HG02973 (cell line): ENCODE results near the gene PAH.
"Not testable (repeated sequence)": the region's sequence is repeated elsewhere in the genome, so short reads cannot be mapped to it uniquely, and the experiment has no call there.

Experiments
- ATAC-seq: cut with Tn5 transposase; IDR thresholded peaks from one replicate; pipeline ENCODE4 v1.9.1; 2021; ENCODE audit warnings: moderate library complexity; ENCODE audit not compliant: unreplicated experiment

The PAH gene

DNA sequence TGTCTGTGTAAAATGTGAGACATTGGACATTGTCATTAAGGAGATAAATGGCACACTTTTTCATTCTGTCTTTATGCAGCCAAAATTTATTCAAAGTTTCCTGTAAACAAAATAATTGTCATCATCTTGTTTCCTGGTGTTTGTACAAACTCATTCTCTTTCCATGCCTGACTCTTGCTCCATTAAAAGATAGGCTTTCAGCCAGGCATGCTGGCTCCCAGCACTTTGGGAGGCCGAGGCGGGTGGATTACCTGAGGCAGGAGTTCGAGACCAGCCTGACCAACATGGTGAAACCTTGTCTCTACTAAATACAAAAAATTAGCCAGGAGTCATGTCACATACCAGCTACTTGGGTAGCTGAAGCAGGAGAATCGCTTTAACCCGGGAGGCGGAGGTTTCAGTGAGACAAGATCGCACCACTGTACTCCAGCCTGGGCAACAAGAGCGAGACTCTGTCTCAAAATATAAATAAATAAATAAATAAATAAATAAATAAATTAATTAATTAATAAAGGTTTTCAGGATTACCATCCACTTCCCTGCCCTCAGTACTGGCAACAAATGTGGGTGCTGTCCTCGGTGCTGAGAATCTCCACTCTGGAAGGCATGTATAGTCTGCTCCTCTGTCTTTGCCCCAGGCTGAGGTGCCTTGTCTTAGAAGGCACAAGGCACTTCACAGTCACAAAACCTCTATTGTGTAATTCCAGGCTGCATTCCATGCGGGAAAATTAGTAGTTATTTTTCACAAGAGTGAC lies 83.2 kb downstream of the PAH start:
- ATAC-seq = no peak

DNA sequence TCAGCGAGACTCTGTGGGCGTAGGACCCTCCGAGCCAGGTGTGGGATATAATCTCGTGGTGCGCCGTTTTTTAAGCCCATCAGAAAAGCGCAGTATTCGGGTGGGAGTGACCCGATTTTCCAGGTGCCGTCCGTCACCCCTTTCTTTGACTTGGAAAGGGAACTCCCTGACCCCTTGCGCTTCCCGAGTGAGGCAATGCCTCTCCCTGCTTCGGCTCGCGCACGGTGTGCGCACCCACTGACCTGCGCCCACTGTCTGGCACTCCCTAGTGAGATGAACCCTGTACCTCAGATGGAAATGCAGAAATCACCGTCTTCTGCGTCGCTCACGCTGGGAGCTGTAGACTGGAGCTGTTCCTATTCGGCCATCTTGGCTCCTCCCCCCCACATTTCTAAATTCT lies 84.2 kb downstream of the PAH start:
- ATAC-seq = not testable (repeated sequence)

DNA sequence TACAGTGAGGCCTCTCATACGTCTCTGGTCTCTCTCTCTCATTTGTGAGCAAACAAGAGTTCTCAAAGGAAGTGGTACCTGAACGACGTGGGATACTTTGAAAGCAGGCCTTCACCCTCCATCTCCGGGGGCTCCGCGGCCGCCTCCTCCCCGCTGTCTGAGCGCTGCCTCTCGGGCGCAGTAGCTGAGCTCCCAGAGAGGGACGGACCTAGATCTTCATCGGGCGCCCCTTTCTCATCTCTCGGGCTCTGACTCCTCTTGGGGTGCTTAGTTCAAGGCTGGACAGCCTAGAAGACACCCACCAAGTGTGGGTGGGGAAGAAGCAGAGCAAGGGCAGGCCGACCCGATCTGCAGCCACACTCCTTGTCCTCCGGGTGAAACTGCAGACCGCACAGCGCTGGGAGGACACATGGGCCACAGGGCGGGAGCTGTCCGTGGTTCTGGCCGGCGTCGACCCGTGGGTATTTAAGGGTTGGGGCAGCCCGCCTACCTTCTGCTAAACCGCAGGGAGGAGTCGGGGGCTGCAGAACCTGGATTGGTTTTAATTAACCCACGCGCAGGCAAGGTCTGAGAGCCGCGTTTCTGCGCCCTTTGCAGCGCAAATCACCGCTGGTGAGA lies 92.7 kb downstream of the PAH start:
- no peak for ATAC-seq

DNA sequence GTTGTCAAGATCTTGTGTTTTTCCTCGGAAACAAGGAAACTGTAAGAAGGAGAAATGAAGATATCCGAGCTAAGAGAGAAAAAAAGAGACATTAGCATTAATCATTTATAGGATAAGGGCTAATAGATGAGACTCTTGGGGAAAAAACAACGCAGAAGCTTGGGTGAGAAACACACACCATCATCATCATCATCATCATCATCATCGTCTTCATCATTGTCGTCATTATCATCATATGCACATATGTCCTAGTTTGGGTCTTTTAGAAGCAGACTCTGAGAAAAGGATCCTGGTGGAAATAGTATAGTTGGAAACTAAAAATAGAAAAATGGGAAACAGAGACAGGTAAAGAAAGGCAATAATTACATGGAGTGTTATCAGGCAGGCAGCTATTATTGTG lies 95.9 kb downstream of the PAH start:
- ATAC-seq = no peak

DNA sequence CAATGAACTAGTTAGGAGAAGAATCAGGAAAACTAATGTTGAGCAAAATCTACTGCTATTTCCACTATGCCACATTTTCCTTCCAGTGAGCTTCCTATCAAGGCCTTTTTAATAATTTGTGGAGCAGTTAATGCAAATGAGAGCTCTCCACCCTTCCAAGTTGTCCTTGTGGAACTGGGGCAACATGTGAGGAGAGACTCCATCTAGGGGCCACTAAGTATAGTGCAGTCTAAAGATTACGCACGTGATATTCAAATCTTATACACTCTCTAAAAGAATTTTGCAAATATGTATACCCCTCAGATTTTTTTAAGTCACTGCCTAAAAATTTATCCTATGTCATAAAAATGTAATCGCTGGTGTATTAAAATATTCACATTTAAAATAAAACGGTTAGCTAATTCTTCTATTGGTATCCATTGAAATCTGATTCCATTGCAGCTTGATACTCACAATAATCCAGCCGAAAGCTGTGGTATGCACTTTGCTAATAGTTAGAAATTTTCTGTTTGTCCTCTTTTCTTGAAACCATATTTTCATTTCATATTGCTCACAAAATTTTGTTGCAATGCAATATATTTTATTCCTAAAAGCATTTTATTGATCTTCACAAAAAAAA lies 100.1 kb downstream of the PAH start:
- no peak for ATAC-seq

DNA sequence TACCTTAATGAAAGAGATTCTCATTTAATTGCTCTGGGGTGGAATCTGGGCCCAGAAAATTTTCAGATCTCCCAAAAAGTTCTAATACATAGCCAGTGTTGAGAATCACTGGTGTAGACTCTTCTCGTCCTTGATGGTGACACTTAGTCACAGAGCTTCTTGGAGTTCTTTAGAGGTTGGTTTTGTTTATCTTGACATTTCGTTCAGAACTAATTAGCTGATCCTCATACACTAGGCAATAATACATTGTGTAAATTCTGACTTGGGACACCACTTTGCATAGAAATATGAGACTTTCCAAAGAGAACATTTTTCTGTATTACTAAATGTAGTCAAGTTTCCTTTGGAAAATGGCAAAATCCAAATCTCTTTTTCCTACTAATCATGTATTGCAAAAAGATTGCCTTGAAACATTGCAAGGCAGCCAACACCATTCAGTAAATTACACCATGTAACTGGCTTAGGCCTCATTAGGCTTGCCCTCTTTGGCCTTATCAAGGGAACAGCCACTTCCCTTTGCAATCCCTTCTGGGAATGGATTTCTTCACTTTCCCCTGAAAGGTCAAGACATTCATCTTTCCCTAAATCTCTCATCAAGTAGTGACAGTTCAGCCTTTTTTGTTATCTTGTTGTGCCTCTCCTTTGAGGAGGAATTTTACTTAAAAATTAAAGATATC lies 102.2 kb downstream of the PAH start:
- ATAC-seq = no peak

DNA sequence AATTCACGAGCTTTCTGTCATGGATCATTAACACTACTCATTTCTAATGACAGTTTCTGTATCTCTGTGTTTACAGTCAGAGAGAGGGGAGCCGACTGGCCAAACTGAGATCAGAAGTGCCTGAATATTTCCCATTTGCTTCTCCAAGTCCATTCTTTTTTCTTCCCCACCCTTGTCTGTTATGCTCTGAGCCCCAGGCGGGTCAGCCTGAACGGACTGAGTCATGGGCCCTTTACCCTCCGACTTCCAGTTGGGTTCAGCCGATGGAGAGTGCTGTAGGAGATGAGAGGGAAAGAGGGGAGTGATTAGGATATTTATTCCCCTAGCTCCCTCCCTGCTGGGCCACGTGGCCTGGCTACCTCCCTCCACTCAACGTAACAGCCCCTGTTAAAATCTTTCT lies 104.7 kb downstream of the PAH start:
- ATAC-seq = no peak

DNA sequence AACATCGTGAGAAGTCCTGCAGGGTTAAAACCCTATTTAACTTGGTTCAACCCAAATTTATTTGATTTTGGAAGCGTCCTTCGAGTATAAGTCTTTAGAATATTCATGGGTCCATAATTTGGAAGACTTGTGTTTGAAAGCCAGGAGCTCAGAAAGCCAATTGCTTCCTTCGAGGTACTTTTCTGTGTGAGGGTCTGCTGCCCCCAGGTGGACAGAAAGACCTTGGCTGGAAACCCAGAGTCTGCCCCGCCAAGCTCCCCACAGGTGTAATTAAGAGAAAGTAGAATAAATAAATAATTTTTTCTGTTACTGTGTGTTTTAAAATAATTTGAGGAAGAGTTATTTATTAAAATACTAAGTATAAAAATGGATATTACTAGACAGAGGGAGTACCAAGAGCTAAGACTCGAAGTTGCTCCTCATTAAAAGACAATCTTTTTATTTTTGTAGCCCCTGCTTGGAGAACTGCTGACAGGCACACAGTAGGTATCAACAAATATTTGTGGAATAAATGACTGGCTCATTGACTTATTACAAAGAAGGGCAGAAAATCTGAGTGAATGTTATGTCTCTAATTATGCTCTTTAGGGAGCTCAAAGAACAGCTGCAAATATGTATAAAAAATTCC lies 105.8 kb downstream of the PAH start:
- no peak for ATAC-seq

DNA sequence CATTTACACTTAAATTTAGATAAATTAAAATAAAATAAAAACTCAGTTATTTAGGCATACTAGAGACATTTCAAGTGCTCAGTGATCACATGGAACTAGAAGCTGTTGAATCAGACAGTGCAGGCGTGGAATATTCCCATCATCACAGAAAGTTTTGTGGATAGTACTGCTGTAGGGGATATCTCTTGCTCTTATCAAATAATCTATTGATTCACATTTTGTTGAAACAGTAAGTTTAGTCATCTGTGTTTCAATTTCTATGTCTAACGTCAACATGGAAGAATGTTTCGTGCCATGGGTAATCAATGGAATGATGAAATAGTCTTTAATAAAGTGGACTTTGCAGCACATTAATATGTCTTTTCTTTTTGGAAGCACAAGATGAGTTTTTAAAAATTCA lies 108.6 kb downstream of the PAH start:
- no peak for ATAC-seq

DNA sequence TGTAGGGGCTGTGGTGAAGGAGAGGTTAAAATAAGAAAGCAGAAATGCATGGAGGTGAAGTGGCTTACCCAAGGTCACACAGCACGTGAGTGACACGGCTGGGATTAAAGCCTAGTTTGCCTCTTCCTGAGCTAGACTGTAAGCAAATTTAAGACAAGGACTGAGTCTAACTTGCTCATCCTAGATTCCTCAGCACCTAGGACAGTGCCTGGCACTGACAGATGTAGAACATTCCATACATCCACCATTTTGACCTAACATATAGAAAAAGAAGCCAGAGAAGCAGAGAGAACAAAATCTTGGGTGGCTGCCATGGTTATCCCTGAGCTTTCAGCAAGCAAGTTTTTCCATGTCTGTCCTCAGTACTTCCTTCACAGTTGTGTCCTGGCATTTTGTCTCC lies 110.5 kb downstream of the PAH start:
- ATAC-seq = no peak

DNA sequence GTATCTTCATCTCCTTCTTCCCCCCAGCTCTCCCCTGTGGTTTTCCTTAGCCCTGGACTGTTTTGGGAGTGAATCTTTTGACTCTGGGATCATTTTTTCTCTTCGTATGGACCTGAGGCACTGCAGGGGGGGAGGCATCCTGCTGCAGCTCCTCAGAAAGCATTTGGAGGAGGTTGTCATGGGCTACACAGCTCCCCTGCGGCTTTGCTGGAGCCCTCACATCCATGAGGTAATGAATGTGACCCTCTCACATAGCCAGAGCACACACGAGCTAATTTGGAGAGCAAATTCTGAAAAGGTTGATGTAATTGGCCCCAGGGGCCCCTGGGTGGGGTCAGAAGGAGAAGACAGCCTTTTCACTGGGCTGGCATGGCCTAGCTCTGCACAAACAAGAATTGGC lies 110.9 kb downstream of the PAH start:
- no peak for ATAC-seq

DNA sequence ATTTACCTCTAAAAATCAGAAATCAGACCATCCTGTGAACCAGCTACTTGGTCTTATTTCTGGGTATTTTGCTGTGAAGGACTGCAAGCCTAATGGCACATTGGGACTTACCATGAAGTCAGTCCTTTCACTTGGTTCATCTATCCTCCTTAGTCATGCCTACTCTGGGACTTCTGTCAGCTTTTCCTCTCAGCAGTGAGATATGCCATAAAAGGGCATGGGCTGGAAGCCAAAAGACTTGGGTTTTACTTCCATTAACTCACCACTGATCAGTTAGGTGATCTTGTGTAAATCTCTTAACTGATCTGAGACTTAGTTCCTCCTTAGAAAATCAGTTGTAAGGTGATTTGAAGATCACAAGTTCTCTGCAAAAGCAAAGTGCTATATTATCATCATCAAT lies 116.5 kb downstream of the PAH start:
- ATAC-seq = no peak

DNA sequence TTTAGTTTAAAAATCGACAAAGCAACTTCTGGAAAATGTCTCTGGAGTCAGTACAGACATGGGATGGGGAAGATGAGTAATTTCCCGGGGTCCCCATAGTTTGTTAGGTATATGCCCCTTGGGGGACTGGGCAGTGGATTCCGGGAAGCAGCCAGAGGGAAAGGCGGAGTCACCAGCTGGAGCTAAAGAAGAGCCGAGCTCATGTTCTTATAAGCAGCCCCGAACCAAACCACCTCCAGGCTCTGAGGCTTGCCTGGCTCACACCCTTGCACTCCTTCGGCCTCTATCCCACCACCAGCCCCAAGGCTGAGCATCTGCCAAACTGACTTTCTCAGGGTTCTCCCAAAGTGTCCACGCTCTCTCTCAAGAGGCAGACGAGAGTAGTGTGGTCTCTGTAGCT lies 117.8 kb downstream of the PAH start:
- no peak for ATAC-seq

DNA sequence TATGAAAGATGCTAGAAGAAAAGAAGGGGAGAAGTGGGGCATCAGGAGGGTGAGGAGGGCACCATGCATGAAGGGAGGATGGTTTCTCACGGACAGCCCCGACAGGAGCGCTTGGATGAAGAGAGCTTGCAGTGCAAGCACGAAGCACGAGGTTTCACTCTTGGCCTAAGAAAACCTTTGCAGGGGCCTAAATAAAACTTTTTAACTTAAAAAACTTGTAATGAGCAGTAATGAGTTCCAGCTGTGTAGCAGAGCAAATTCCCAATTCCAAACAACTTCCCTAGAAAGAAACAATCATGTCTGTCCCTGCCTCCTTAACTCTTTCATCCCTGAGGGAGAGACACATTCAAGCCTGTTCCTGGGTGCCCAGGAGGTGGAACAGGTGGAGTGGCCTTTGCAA lies 119.5 kb downstream of the PAH start:
- ATAC-seq = no peak

DNA sequence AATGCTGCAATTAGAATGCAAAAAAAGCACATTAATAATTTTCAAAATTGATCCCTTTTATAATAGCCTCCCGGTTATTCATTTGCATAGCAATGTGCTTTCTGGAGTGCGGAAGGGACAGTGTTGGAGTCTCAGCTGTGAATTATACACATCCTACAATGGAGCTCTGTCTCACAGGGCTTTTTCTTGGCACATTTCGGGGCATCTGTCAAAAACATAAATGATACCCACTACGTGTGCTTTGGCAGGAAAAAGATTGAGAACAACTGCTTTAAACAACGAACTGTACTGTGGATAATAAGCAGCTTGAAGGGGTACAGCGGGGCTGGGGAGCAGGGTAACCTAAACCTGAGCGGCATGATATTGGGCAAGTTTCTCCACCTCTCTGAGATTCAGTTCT lies 123.1 kb downstream of the PAH start:
- no peak for ATAC-seq
